ENCODE measurements around the gene DNAJB6.

DNA sequence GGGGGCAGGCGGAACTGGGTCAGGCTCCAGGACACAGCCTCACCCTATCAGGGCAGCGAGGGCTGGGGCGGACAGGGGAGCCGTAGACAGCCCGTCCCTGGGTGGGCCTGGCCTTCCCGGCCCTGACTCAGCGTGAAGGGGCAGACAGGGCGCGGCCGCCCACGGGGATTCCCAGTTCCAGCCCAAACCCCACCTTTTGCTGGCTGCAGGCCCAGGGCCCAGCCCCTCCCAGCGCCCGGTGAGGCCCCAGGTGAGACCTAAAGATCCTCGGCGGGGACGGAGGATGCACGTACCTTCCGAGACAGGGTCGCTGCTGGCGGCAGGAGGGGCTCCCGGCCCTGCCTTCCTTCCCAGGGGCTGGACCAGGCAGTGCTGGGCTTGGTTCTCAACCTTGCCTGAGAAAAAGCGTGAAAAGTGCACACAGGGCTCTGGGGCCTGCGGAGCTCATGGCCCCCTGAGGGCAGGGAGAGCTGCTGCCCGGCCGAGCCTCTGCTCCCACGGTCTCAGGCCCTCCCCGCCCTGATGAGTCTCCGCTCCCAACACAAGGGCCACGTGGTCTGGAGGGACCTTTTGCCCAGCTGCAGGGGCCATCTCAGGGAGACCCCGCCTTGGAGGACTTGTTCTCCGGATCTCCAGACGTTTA is 43.9 kb upstream of the DNAJB6 start:
- TF ChIP-seq, protein P1, sequence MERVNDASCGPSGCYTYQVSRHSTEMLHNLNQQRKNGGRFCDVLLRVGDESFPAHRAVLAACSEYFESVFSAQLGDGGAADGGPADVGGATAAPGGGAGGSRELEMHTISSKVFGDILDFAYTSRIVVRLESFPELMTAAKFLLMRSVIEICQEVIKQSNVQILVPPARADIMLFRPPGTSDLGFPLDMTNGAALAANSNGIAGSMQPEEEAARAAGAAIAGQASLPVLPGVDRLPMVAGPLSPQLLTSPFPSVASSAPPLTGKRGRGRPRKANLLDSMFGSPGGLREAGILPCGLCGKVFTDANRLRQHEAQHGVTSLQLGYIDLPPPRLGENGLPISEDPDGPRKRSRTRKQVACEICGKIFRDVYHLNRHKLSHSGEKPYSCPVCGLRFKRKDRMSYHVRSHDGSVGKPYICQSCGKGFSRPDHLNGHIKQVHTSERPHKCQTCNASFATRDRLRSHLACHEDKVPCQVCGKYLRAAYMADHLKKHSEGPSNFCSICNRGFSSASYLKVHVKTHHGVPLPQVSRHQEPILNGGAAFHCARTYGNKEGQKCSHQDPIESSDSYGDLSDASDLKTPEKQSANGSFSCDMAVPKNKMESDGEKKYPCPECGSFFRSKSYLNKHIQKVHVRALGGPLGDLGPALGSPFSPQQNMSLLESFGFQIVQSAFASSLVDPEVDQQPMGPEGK (CRISPR knock-in tag; IDR thresholded peaks at IDR 0.05; ENCODE audit: borderline replicate concordance), result no peak
- TF ChIP-seq, protein P2, sequence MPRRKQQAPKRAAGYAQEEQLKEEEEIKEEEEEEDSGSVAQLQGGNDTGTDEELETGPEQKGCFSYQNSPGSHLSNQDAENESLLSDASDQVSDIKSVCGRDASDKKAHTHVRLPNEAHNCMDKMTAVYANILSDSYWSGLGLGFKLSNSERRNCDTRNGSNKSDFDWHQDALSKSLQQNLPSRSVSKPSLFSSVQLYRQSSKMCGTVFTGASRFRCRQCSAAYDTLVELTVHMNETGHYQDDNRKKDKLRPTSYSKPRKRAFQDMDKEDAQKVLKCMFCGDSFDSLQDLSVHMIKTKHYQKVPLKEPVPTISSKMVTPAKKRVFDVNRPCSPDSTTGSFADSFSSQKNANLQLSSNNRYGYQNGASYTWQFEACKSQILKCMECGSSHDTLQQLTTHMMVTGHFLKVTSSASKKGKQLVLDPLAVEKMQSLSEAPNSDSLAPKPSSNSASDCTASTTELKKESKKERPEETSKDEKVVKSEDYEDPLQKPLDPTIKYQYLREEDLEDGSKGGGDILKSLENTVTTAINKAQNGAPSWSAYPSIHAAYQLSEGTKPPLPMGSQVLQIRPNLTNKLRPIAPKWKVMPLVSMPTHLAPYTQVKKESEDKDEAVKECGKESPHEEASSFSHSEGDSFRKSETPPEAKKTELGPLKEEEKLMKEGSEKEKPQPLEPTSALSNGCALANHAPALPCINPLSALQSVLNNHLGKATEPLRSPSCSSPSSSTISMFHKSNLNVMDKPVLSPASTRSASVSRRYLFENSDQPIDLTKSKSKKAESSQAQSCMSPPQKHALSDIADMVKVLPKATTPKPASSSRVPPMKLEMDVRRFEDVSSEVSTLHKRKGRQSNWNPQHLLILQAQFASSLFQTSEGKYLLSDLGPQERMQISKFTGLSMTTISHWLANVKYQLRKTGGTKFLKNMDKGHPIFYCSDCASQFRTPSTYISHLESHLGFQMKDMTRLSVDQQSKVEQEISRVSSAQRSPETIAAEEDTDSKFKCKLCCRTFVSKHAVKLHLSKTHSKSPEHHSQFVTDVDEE (CRISPR knock-in tag; IDR thresholded peaks at IDR 0.05), result no peak
- TF ChIP-seq, protein P3, sequence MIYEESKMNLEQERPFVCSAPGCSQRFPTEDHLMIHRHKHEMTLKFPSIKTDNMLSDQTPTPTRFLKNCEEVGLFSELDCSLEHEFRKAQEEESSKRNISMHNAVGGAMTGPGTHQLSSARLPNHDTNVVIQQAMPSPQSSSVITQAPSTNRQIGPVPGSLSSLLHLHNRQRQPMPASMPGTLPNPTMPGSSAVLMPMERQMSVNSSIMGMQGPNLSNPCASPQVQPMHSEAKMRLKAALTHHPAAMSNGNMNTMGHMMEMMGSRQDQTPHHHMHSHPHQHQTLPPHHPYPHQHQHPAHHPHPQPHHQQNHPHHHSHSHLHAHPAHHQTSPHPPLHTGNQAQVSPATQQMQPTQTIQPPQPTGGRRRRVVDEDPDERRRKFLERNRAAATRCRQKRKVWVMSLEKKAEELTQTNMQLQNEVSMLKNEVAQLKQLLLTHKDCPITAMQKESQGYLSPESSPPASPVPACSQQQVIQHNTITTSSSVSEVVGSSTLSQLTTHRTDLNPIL (CRISPR knock-in tag; IDR thresholded peaks at IDR 0.05; ENCODE audit: low read depth), result no peak
- TF ChIP-seq ZFP3 (CRISPR knock-in tag; IDR thresholded peaks at IDR 0.05) (no peak), RARB (CRISPR knock-in tag; IDR thresholded peaks at IDR 0.05) (no peak), GLIS3 (CRISPR knock-in tag; IDR thresholded peaks at IDR 0.05) (no peak), TCF4 (CRISPR knock-in tag; IDR thresholded peaks at IDR 0.05; ENCODE audit: borderline replicate concordance) (no peak), ZNF70 (CRISPR knock-in tag; IDR thresholded peaks at IDR 0.05) (no peak), ZFP30 (CRISPR knock-in tag; IDR thresholded peaks at IDR 0.05) (no peak), TOX (CRISPR knock-in tag; IDR thresholded peaks at IDR 0.05; ENCODE audit: borderline replicate concordance) (no peak), ARNTL (CRISPR knock-in tag; IDR thresholded peaks at IDR 0.05; ENCODE audit: borderline replicate concordance, low read depth) (no peak)
- TF ChIP-seq, protein P4, sequence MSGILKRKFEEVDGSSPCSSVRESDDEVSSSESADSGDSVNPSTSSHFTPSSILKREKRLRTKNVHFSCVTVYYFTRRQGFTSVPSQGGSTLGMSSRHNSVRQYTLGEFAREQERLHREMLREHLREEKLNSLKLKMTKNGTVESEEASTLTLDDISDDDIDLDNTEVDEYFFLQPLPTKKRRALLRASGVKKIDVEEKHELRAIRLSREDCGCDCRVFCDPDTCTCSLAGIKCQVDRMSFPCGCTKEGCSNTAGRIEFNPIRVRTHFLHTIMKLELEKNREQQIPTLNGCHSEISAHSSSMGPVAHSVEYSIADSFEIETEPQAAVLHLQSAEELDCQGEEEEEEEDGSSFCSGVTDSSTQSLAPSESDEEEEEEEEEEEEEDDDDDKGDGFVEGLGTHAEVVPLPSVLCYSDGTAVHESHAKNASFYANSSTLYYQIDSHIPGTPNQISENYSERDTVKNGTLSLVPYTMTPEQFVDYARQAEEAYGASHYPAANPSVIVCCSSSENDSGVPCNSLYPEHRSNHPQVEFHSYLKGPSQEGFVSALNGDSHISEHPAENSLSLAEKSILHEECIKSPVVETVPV (CRISPR knock-in tag; IDR thresholded peaks at IDR 0.05), result no peak

Measured in SK-N-SH treated with all-trans-retinoic acid at 6 μM for 48 hours (cell line).